HL-60 (cell line): Measurements from ENCODE around the gene STK33.

Experiments used
- DNase-seq, 2 experiments: peaks; one replicate each; pipeline ENCODE4 v3.0.0-alpha.2; 2010 to 2020; ENCODE audit warnings: low read depth in 1 of 2, low spot score in 1 of 2
- H3K27ac ChIP-seq: fragments of 250-450 bp; sonication (Bioruptor Pico); replicated peaks from 2 replicates; pipeline ENCODE4 v1.5.1; 2020; ENCODE audit warnings: mild to moderate bottlenecking, moderate library complexity
- H3K27me3 ChIP-seq: fragments of 250-450 bp; sonication (Bioruptor Pico); 2 replicates; pipeline ENCODE4 v1.5.1; 2021; ENCODE audit warnings: mild to moderate bottlenecking, moderate library complexity; ENCODE audit not compliant: insufficient read depth, poor library complexity, severe bottlenecking
- H3K4me3 ChIP-seq: replicated peaks from 2 replicates; pipeline ENCODE4 v1.5.1; 2011; ENCODE audit warnings: mild to moderate bottlenecking, control low read depth, low read length; ENCODE audit not compliant: insufficient read depth
- GABPA ChIP-seq: IDR thresholded peaks from 2 replicates; pipeline ENCODE4 v1.6.1; 2012; ENCODE audit warnings: low read depth
- POLR2AphosphoS5 ChIP-seq: IDR thresholded peaks from 2 replicates; pipeline ENCODE4 v1.6.1; 2012; ENCODE audit warnings: low read depth
- SPI1 ChIP-seq: IDR thresholded peaks from 2 replicates; pipeline ENCODE4 v1.6.1; 2012; ENCODE audit warnings: low read depth, mild to moderate bottlenecking, borderline replicate concordance
- long read RNA-seq: library from polyadenylated mRNA; unstranded; transcript quantifications from one replicate; pipeline ENCODE4 v2.0.0, GENCODE V29; 2020
- TF ChIP-seq, protein P1 (sequence below): IDR thresholded peaks from one replicate; pipeline ENCODE4 v1.5.1; 2011; ENCODE audit warnings: low read length, control low read depth, inconsistent platforms; ENCODE audit not compliant: insufficient read depth
- TF ChIP-seq, protein P2 (sequence below): IDR thresholded peaks from 2 replicates; pipeline ENCODE4 v1.6.1; 2012; ENCODE audit warnings: low read depth; ENCODE audit not compliant: insufficient replicate concordance

Gene STK33
- long read RNA-seq, partial matches to known transcripts: 4 of 26 reads
- long read RNA-seq, other reads (novel, unspliced or antisense): 22 of 26 reads

DNA sequence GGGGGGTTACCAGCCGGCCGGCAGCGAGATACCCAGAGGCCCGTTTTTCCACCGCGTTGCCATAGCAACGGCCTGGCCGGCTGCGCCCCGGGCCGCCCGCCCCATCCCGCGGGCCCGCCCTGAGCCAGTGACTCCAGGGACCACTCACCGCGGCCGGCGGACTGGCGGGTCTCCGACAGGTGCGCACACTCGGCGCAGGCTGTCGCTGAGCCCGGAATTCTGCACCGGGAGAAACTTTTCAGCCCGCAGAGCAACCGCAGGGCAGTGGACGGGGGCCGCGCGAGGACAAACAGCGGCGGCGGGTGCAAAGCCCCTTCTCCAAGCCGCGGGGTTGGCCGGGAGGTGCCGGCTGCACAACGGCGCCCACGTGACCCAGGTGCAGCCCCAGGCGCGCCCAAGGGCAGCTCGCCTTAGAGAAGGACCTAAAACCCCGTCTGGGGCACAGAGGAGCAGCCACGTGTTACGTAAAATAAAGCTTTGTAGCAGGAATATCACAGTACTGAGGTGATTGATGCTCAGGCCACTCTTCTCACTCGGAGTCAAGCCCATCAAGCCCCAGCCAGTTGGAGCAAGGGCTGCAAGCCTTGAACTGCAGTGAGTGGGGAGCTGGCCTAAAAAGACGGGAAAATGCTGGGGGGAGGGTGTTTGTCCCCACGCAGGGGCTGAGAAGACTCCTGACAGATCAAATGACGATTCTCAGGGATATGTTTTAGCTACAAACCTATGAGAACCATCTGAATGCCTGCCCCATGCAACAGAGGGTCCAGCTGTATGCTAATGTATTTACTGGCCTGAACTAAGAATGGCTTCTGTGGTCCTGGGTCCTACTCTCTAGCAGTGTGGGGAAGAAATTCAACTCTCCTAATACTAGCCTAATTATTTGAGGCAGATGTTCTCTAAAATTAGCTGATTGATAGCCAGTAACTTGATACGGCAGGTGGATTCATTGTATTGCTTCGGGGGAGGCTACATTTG lies at the start of gene STK33:
TSS of gene STK33 (minus strand) at position 294 of the 975 bp plus-strand sequence. CDS start 119,323 bp downstream, outside the sequence.
- no peaks in the 10 kb centered on the region for H3K27me3 ChIP-seq
- peak within 1 kb of the TSS; percentile 77 for H3K4me3 ChIP-seq
- H3K27ac ChIP-seq: peak within 1 kb of the TSS; percentile 58
- TF ChIP-seq GABPA (no peak), POLR2AphosphoS5 (peak; percentile 65)
- peak; percentile 60 to 75 for DNase-seq

DNA sequence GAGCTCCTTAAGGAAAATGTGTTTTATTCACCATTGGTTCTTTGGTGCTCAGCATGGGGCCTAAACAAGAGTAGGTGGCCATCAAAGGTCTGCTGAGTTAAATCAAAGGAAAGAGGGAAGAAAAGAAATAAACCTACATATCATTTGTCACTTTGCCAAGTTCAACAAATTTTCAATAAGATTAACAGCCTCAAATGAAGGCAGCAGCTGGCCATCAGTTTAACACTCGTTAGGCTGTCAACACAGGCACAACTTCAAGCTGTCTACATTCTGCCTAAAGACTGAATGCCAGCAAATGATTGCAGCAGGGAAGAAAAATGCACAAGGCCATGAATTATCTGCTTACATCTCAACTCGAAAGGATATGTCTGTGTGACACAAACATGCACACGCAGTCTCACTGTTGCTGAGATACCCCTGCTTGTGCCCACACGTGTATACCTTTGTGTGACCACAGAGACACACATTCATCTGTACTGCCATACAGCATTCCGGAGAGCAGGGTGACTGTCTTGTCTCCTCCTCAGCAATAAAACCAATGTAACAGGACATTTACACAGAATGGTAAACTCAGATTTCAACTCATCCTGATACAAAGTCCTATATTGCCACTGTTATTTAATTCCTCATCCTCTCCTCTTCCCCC lies 48.3 kb upstream of the STK33 start:
- Histone ChIP-seq H3K27me3 (no peaks in the 10 kb centered on the region), H3K4me3 (no peak overlapping the region), H3K27ac (no peak overlapping the region)
- DNase-seq: no peak
- TF ChIP-seq GABPA (no peak), POLR2AphosphoS5 (no peak), SPI1 (no peak)
- TF ChIP-seq, protein P1, sequence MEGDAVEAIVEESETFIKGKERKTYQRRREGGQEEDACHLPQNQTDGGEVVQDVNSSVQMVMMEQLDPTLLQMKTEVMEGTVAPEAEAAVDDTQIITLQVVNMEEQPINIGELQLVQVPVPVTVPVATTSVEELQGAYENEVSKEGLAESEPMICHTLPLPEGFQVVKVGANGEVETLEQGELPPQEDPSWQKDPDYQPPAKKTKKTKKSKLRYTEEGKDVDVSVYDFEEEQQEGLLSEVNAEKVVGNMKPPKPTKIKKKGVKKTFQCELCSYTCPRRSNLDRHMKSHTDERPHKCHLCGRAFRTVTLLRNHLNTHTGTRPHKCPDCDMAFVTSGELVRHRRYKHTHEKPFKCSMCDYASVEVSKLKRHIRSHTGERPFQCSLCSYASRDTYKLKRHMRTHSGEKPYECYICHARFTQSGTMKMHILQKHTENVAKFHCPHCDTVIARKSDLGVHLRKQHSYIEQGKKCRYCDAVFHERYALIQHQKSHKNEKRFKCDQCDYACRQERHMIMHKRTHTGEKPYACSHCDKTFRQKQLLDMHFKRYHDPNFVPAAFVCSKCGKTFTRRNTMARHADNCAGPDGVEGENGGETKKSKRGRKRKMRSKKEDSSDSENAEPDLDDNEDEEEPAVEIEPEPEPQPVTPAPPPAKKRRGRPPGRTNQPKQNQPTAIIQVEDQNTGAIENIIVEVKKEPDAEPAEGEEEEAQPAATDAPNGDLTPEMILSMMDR: no peak
- TF ChIP-seq, protein P2, sequence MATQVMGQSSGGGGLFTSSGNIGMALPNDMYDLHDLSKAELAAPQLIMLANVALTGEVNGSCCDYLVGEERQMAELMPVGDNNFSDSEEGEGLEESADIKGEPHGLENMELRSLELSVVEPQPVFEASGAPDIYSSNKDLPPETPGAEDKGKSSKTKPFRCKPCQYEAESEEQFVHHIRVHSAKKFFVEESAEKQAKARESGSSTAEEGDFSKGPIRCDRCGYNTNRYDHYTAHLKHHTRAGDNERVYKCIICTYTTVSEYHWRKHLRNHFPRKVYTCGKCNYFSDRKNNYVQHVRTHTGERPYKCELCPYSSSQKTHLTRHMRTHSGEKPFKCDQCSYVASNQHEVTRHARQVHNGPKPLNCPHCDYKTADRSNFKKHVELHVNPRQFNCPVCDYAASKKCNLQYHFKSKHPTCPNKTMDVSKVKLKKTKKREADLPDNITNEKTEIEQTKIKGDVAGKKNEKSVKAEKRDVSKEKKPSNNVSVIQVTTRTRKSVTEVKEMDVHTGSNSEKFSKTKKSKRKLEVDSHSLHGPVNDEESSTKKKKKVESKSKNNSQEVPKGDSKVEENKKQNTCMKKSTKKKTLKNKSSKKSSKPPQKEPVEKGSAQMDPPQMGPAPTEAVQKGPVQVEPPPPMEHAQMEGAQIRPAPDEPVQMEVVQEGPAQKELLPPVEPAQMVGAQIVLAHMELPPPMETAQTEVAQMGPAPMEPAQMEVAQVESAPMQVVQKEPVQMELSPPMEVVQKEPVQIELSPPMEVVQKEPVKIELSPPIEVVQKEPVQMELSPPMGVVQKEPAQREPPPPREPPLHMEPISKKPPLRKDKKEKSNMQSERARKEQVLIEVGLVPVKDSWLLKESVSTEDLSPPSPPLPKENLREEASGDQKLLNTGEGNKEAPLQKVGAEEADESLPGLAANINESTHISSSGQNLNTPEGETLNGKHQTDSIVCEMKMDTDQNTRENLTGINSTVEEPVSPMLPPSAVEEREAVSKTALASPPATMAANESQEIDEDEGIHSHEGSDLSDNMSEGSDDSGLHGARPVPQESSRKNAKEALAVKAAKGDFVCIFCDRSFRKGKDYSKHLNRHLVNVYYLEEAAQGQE: no peak

DNA sequence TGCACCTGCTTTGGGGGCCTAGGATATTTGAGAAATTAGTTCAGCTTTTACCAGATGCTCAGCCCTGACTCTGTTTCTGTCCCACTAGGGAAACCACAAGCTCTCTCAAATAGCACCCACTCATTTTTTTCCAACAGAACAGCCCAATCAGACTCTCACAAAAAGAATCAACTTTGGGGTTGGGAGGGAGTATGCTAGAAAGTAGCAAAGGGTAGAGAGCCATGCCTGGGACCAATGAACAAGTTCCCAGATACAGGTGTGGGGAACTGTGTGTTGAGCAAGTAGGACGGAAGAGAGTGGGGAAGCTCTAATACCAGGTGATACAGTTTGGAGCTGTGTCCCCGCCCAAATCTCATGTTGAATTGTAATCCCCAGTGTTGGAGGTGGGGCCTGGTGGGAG lies 47.3 kb upstream of the STK33 start:
- Histone ChIP-seq H3K4me3 (no peak overlapping the region), H3K27ac (no peak overlapping the region), H3K27me3 (no peaks in the 10 kb centered on the region)
- no peak for DNase-seq
- TF ChIP-seq GABPA (no peak), SPI1 (no peak), POLR2AphosphoS5 (no peak)
- TF ChIP-seq, protein P1: no peak
- TF ChIP-seq, protein P2: no peak

DNA sequence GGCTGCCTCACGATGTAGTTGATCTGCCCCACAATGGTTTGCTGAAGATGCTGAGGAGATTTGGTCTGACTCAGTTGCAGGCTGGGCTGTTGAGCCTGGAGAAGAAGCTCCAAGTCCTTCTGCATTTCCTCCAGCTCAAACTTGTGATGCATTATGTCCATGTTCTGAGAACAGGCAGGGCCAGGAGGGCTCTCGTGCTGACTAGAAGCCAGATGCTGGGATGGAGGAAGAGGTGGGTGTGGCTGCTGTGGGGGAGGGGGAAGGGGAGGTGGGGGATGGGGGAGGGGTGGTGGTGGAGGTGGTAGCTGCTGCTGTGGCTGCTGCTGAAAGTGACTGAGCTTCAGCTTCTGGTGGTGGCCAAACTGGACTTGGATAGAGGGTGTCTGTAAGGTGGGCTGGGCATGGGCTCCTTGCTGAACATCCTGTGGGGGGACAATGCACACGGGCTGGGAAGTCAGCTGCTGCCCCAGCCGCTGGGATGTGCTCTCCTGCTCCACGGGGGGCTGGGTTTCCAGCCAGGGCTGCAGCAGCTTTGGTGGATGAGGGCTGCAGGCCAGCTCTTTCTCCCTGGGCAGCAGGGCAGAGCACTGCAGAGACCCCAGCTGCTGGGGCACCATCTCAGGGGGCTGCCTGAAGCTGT lies 46.4 kb upstream of the STK33 start:
- no peak overlapping the region for H3K27ac ChIP-seq
- H3K4me3 ChIP-seq: no peak overlapping the region
- DNase-seq: no peak
- TF ChIP-seq GABPA (no peak), POLR2AphosphoS5 (no peak)
- TF ChIP-seq, protein P1: no peak
- no peaks in the 10 kb centered on the region for H3K27me3 ChIP-seq
